ES-I3 (cell line): ENCODE data around the gene ARHGAP20.

Experiments used
- H3K36me3 ChIP-seq: 2 replicates; pipeline ENCODE4 v1.6.1; 2013; ENCODE audit warnings: mild to moderate bottlenecking, low read length, control low read depth, moderate library complexity; ENCODE audit not compliant: insufficient read depth
- H3K4me1 ChIP-seq: 2 replicates; pipeline ENCODE4 v1.6.1; 2013; ENCODE audit warnings: mild to moderate bottlenecking, control low read depth, low read length; ENCODE audit not compliant: insufficient read depth
- H3K9ac ChIP-seq: 2 replicates; pipeline ENCODE4 v1.6.1; 2013; ENCODE audit warnings: low read depth, mild to moderate bottlenecking, low read length, moderate library complexity
- H3K9me3 ChIP-seq: 2 replicates; pipeline ENCODE4 v1.6.1; 2013; ENCODE audit warnings: mild to moderate bottlenecking, low read length, moderate library complexity; ENCODE audit not compliant: control insufficient read depth, insufficient read depth

ARHGAP20 gene

GRCh38 chr11:110734790-110735189, 22.6 kb upstream of the ARHGAP20 start:
- Histone ChIP-seq H3K9ac (no peak overlapping the region), H3K9me3 (no peaks in the 10 kb centered on the region), H3K4me1 (no peaks in the 10 kb centered on the region), H3K36me3 (no peaks in the 10 kb centered on the region)

GRCh38 chr11:110730773-110731172, 18.5 kb upstream of the ARHGAP20 start:
- Histone ChIP-seq H3K9me3 (no peaks in the 10 kb centered on the region), H3K4me1 (no peaks in the 10 kb centered on the region), H3K36me3 (no peaks in the 10 kb centered on the region), H3K9ac (no peak overlapping the region)

- no peak overlapping the region for H3K9ac ChIP-seq
- H3K36me3 ChIP-seq, result no peaks in the 10 kb centered on the region
- H3K4me1 ChIP-seq, result no peaks in the 10 kb centered on the region
- H3K9me3 ChIP-seq, result no peaks in the 10 kb centered on the region
Measured at GRCh38 chr11:110728883-110729282, 16.6 kb upstream of the ARHGAP20 start.

GRCh38 chr11:110728476-110728875, 16.2 kb upstream of the ARHGAP20 start:
- no peaks in the 10 kb centered on the region for H3K4me1 ChIP-seq
- no peaks in the 10 kb centered on the region for H3K9me3 ChIP-seq
- H3K36me3 ChIP-seq, result no peaks in the 10 kb centered on the region
- H3K9ac ChIP-seq, result no peak overlapping the region

GRCh38 chr11:110724358-110724757, 12.1 kb upstream of the ARHGAP20 start:
- no peaks in the 10 kb centered on the region for H3K36me3 ChIP-seq
- no peaks in the 10 kb centered on the region for H3K9me3 ChIP-seq
- no peak overlapping the region for H3K9ac ChIP-seq
- no peaks in the 10 kb centered on the region for H3K4me1 ChIP-seq

- Histone ChIP-seq H3K4me1 (no peaks in the 10 kb centered on the region), H3K36me3 (no peaks in the 10 kb centered on the region), H3K9ac (no peak overlapping the region), H3K9me3 (no peaks in the 10 kb centered on the region)
Measured at GRCh38 chr11:110720431-110721275, 8.4 kb upstream of the ARHGAP20 start.

- no peaks in the 10 kb centered on the region for H3K4me1 ChIP-seq
- H3K9ac ChIP-seq, result no peak overlapping the region
- no peaks in the 10 kb centered on the region for H3K9me3 ChIP-seq
- no peaks in the 10 kb centered on the region for H3K36me3 ChIP-seq
Measured at GRCh38 chr11:110716361-110716760, 4.1 kb upstream of the ARHGAP20 start.

GRCh38 chr11:110715541-110715940, 3.3 kb upstream of the ARHGAP20 start:
- Histone ChIP-seq H3K9me3 (no peaks in the 10 kb centered on the region), H3K36me3 (no peaks in the 10 kb centered on the region), H3K9ac (no peak overlapping the region), H3K4me1 (no peaks in the 10 kb centered on the region)

GRCh38 chr11:110713449-110713776, 1.2 kb upstream of the ARHGAP20 start:
- Histone ChIP-seq H3K9ac (peak overlapping the region; percentile 70; the same call in 1 of the 2 replicates), H3K4me1 (no peaks in the 10 kb centered on the region), H3K36me3 (no peaks in the 10 kb centered on the region), H3K9me3 (no peaks in the 10 kb centered on the region)

GRCh38 chr11:110712659-110713448, 617 bp upstream of the ARHGAP20 start:
- Histone ChIP-seq H3K4me1 (no peaks in the 10 kb centered on the region), H3K36me3 (no peaks in the 10 kb centered on the region), H3K9me3 (no peaks in the 10 kb centered on the region), H3K9ac (peak overlapping the region; percentile 70; the same call in 1 of the 2 replicates)

GRCh38 chr11:110711448-110711775, 825 bp downstream of the ARHGAP20 start:
- Histone ChIP-seq H3K36me3 (no peaks in the 10 kb centered on the region), H3K9ac (peak overlapping the region; percentile 57; the same call in 1 of the 2 replicates), H3K4me1 (no peaks in the 10 kb centered on the region), H3K9me3 (no peaks in the 10 kb centered on the region)

GRCh38 chr11:110710628-110711381, 1.4 kb downstream of the ARHGAP20 start:
- Histone ChIP-seq H3K4me1 (no peaks in the 10 kb centered on the region), H3K9me3 (no peaks in the 10 kb centered on the region), H3K36me3 (no peaks in the 10 kb centered on the region), H3K9ac (peak overlapping the region; percentile 57; the same call in 1 of the 2 replicates)

GRCh38 chr11:110704210-110704864, 7.9 kb downstream of the ARHGAP20 start:
- no peak overlapping the region for H3K9ac ChIP-seq
- H3K36me3 ChIP-seq, result no peaks in the 10 kb centered on the region
- H3K4me1 ChIP-seq, result no peaks in the 10 kb centered on the region
- H3K9me3 ChIP-seq, result no peaks in the 10 kb centered on the region

GRCh38 chr11:110691926-110692325, 20.3 kb downstream of the ARHGAP20 start:
- Histone ChIP-seq H3K36me3 (no peaks in the 10 kb centered on the region), H3K9me3 (no peaks in the 10 kb centered on the region), H3K4me1 (no peaks in the 10 kb centered on the region), H3K9ac (no peak overlapping the region)
